CD1c-positive myeloid dendritic cell (primary cell): Measurements from ENCODE around the gene MYH6.
"Not testable (repeated sequence)": the region's sequence is repeated elsewhere in the genome, so short reads cannot be mapped to it uniquely, and the experiment has no call there.

Experiments used
- DNase-seq: peaks from one replicate; pipeline ENCODE4 v3.0.0-alpha.2; 2016; ENCODE audit errors: extremely low spot score

MYH6 gene

GRCh38 chr14:23435543-23436326, 27.7 kb upstream of the MYH6 start, which contains the start of gene MYH7:
Gene MYH7, minus strand, starts transcription at chr14:23435660. Its CDS starts 1,928 bp downstream, at chr14:23433732.
- no peak for DNase-seq

GRCh38 chr14:23434488-23435222, 26.6 kb upstream of the MYH6 start:
- no peak for DNase-seq

- no peak for DNase-seq
Observed at GRCh38 chr14:23433457-23433856, 25.4 kb upstream of the MYH6 start.

GRCh38 chr14:23432946-23433345, 24.9 kb upstream of the MYH6 start:
- no peak for DNase-seq

- DNase-seq = no peak
Observed at GRCh38 chr14:23432102-23432925, 24.2 kb upstream of the MYH6 start.

GRCh38 chr14:23431486-23431885, 23.4 kb upstream of the MYH6 start:
- DNase-seq = no peak

GRCh38 chr14:23430723-23431085, 22.6 kb upstream of the MYH6 start:
- no peak for DNase-seq

GRCh38 chr14:23430016-23430722, 22.1 kb upstream of the MYH6 start:
- DNase-seq = no peak

GRCh38 chr14:23428686-23429495, 20.8 kb upstream of the MYH6 start:
- no peak for DNase-seq

GRCh38 chr14:23425798-23426197, 17.7 kb upstream of the MYH6 start:
- not testable (repeated sequence) for DNase-seq

- no peak for DNase-seq
Observed at GRCh38 chr14:23425169-23425568, 17.1 kb upstream of the MYH6 start.

GRCh38 chr14:23423657-23424056, 15.6 kb upstream of the MYH6 start:
- no peak for DNase-seq

- no peak for DNase-seq
Observed at GRCh38 chr14:23421594-23421993, 13.5 kb upstream of the MYH6 start.

GRCh38 chr14:23419646-23420045, 11.6 kb upstream of the MYH6 start:
- not testable (repeated sequence) for DNase-seq

- no peak for DNase-seq
Observed at GRCh38 chr14:23418021-23418420, 9.9 kb upstream of the MYH6 start.

- DNase-seq = not testable (repeated sequence)
Observed at GRCh38 chr14:23417269-23417668, 9.2 kb upstream of the MYH6 start.

GRCh38 chr14:23416801-23417200, 8.7 kb upstream of the MYH6 start:
- DNase-seq = no peak

- DNase-seq = no peak
Observed at GRCh38 chr14:23415821-23416778, 8.0 kb upstream of the MYH6 start.
